ENCODE results near the gene PFDN6. TPM values are rescaled to one million over a fixed set of nuclear protein-coding genes. Genes with fewer than 3 reads are reported as not detected.

The PFDN6 gene
- total and polyA plus RNA-seq, 2 of the 13 experiments (the other 11 are each of a cell fraction or from before 2014, with no cell fraction given), result 75.5 to 87.0 TPM

GRCh38 chr6:33289784-33290315 is 449 bp downstream of the PFDN6 start (continued):
- TF ChIP-seq ZBTB37 (CRISPR knock-in tag; IDR thresholded peaks at IDR 0.05), result peak; percentile 18; the same call in 1 of the 2 replicates
- no peak for TF ChIP-seq SETDB1 (CRISPR knock-in tag; IDR thresholded peaks at IDR 0.05; ENCODE audit: borderline replicate concordance)
- TF ChIP-seq RFXAP (CRISPR knock-in tag; IDR thresholded peaks at IDR 0.05; ENCODE audit: borderline replicate concordance), result no peak
- no peak for TF ChIP-seq NBN (conservative IDR thresholded peaks at IDR 0.05)
- 0 out of 2 replicates have a peak, but pooled peaks have one; percentile 13 for TF ChIP-seq NFE2 (CRISPR knock-in tag; IDR thresholded peaks at IDR 0.05)
- TF ChIP-seq ZNF75D (CRISPR knock-in tag; IDR thresholded peaks at IDR 0.05; ENCODE audit: borderline replicate concordance), result no peak
- peak; percentile 58; the same call in 1 of the 2 replicates for TF ChIP-seq KDM5B (CRISPR knock-in tag; IDR thresholded peaks at IDR 0.05; ENCODE audit: borderline replicate concordance)
- peak; percentile 85; the same call in 1 of the 2 replicates for TF ChIP-seq ZNF446 (CRISPR knock-in tag; IDR thresholded peaks at IDR 0.05)
- TF ChIP-seq SP4 (CRISPR knock-in tag; IDR thresholded peaks at IDR 0.05), result peak; percentile 41
- 0 out of 2 replicates have a peak, but pooled peaks have one; percentile 33 for TF ChIP-seq CBX5 (CRISPR knock-in tag; IDR thresholded peaks at IDR 0.05; ENCODE audit: borderline replicate concordance)
- TF ChIP-seq DNMT3B (CRISPR knock-in tag; conservative IDR thresholded peaks at IDR 0.05), result no peak
- TF ChIP-seq PITX1 (CRISPR knock-in tag; IDR thresholded peaks at IDR 0.05), result peak; percentile 13; the same call in 1 of the 2 replicates
- 0 out of 2 replicates have a peak, but pooled peaks have one; percentile 37 for TF ChIP-seq ZNF275 (CRISPR knock-in tag; IDR thresholded peaks at IDR 0.05; ENCODE audit: borderline replicate concordance)
- TF ChIP-seq IRF2 (CRISPR knock-in tag; IDR thresholded peaks at IDR 0.05), result 0 out of 2 replicates have a peak, but pooled peaks have one; percentile 9
- TF ChIP-seq POLR2AphosphoS2 (IDR thresholded peaks at IDR 0.05; ENCODE audit: low read depth, low read length), result no peak
